HCT116 (cell line): Measurements from ENCODE around the gene BAIAP2. TPM values are rescaled to one million over a fixed set of nuclear protein-coding genes. Genes with fewer than 3 reads are reported as not detected.
A peak's percentile ranks its signal among the peaks of the same experiment; 100 is the strongest.

Experiments
- ATAC-seq: fragments of 200-7000 bp; cut with Tn5 transposase; 2 replicates; pipeline ENCODE4 v1.9.1; 2020; ENCODE audit warnings: mild to moderate bottlenecking, moderate library complexity
- BruUV-seq: library from RNA; stranded (reverse); fragments of 400-500 nt; replicated peaks from 2 replicates; lab custom pipeline; 2021; lab: Mats Ljungman, UMichigan
- CTCF ChIA-PET: fragments of 300-600 bp; sonication (Branson Sonifier 250); formaldehyde crosslinking; loops from one replicate; lab custom pipeline; 2021; ENCODE audit warnings: antibody characterized with exemption; lab: Charles Lee
- POLR2A ChIA-PET: fragments of 300-600, 350-600 bp; sonication (Branson Sonifier 250); formaldehyde crosslinking; loops from one replicate; lab custom pipeline; 2021; ENCODE audit warnings: antibody characterized with exemption; lab: Charles Lee
- RAD21 ChIA-PET, 2 experiments: fragments of 300-600 bp; sonication (Branson Sonifier 250); formaldehyde crosslinking; loops; one replicate each; lab custom pipeline; 2023; ENCODE audit warnings: low total read pairs in 2 of 2; ENCODE audit not compliant: uncharacterized antibody in 2 of 2, unreplicated experiment in 2 of 2, low non-redundant PET in 1 of 2; lab: Charles Lee
- DNase-seq: peaks from one replicate; pipeline ENCODE4 v3.0.0-alpha.2; 2010; ENCODE audit warnings: low read depth, low spot score
- H2AFZ ChIP-seq: fragments of 200-600 bp; shearing (Covaris generic), sonication (generic); 2 replicates; pipeline ENCODE4 v1.6.1; 2017; ENCODE audit warnings: low read depth, mixed run types, mixed read lengths, antibody characterized with exemption, low read length; ENCODE audit not compliant: poor library complexity, severe bottlenecking
- H3K27ac ChIP-seq: 2 replicates; pipeline ENCODE4 v1.5.1; 2012; ENCODE audit warnings: low read depth, low read length
- H3K27me3 ChIP-seq: fragments of 200-600 bp; sonication (generic); 2 replicates; pipeline ENCODE4 v1.6.1; 2016; ENCODE audit warnings: mixed run types, low read length, mixed read lengths; ENCODE audit not compliant: insufficient read depth
- H3K36me3 ChIP-seq, 2 experiments: fragments of 200-500 bp in 1 of 2; fragments of 200-600 bp in 1 of 2; sonication (Bioruptor generic) in 1 of 2; sonication (generic) in 1 of 2; 2 replicates each; pipeline versions ENCODE4 v1.5.1 to v1.6.1; 2014 to 2016; ENCODE audit warnings: low read length in 2 of 2, inconsistent platforms in 1 of 2, mixed read lengths in 1 of 2, mixed run types in 1 of 2; ENCODE audit not compliant: insufficient read depth in 2 of 2, control insufficient read depth in 1 of 2
- H3K4me1 ChIP-seq, 2 experiments: fragments of 200-600 bp in 1 of 2; sonication (generic) in 1 of 2; 2 replicates each; pipeline versions ENCODE4 v1.5.1 to v1.6.1; 2012 to 2017; ENCODE audit warnings: low read length in 2 of 2, inconsistent platforms in 1 of 2, mild to moderate bottlenecking in 1 of 2, mixed read lengths in 1 of 2, mixed run types in 1 of 2, moderate library complexity in 1 of 2; ENCODE audit not compliant: insufficient read depth in 2 of 2, control insufficient read depth in 1 of 2
- H3K4me2 ChIP-seq: fragments of 200-600 bp; sonication (generic); 2 replicates; pipeline ENCODE4 v1.6.1; 2017; ENCODE audit warnings: mixed run types, low read length, mixed read lengths
- H3K4me3 ChIP-seq, 2 experiments: fragments of 200-600 bp in 1 of 2; sonication (generic) in 1 of 2; replicated peaks in 1 of 2; 2 replicates each; pipeline ENCODE4 v1.5.1; 2011 to 2016; ENCODE audit warnings: low read length in 2 of 2, control low read depth in 1 of 2, low read depth in 1 of 2, mild to moderate bottlenecking in 1 of 2, mixed read lengths in 1 of 2, mixed run types in 1 of 2
- H3K79me2 ChIP-seq: fragments of 200-600 bp; sonication (generic); 2 replicates; pipeline ENCODE4 v1.6.1; 2017; ENCODE audit warnings: mild to moderate bottlenecking, mixed run types, low read length, moderate library complexity, mixed read lengths; ENCODE audit not compliant: insufficient read depth
- H3K9ac ChIP-seq: fragments of 200-600 bp; sonication (generic); 2 replicates; pipeline ENCODE4 v1.6.1; 2016; ENCODE audit warnings: low read length, mixed read lengths
- H3K9me2 ChIP-seq: fragments of 200-600 bp; sonication (generic), shearing (Covaris generic); 2 replicates; pipeline ENCODE4 v1.6.1; 2017; ENCODE audit warnings: mixed run types, mild to moderate bottlenecking, moderate library complexity; ENCODE audit not compliant: insufficient read depth
- H3K9me3 ChIP-seq, 2 experiments: fragments of 200-500 bp in 1 of 2; fragments of 200-600 bp in 1 of 2; sonication (Bioruptor generic) in 1 of 2; sonication (generic) in 1 of 2; 2 replicates each; pipeline ENCODE4 v1.6.1; 2014 to 2017; ENCODE audit warnings: low read length in 2 of 2, mixed read lengths in 2 of 2, inconsistent platforms in 1 of 2, low read depth in 1 of 2, mild to moderate bottlenecking in 1 of 2, mixed run types in 1 of 2, moderate library complexity in 1 of 2; ENCODE audit not compliant: control insufficient read depth in 1 of 2, insufficient read depth in 1 of 2
- H4K20me1 ChIP-seq: fragments of 200-600 bp; sonication (generic), shearing (Covaris generic); 2 replicates; pipeline ENCODE4 v1.6.1; 2017; ENCODE audit warnings: mixed run types, mild to moderate bottlenecking, moderate library complexity; ENCODE audit not compliant: insufficient read depth
- CBX3 ChIP-seq: IDR thresholded peaks from 2 replicates; pipeline ENCODE4 v1.6.1; 2012; ENCODE audit warnings: low read depth
- CEBPB ChIP-seq: IDR thresholded peaks from 2 replicates; pipeline ENCODE4 v1.6.1; 2012; ENCODE audit warnings: low read depth
- EGR1 ChIP-seq: IDR thresholded peaks from 2 replicates; pipeline ENCODE4 v1.6.1; 2012; ENCODE audit warnings: low read depth
- EZH2 ChIP-seq: fragments of 200-600 bp; sonication (generic); IDR thresholded peaks from 2 replicates; pipeline ENCODE4 v1.6.1; 2017; ENCODE audit warnings: antibody characterized with exemption, mixed run types
- JUND ChIP-seq: IDR thresholded peaks from 2 replicates; pipeline ENCODE4 v1.6.1; 2012
- RAD21 ChIP-seq: IDR thresholded peaks from 2 replicates; pipeline ENCODE4 v1.6.1; 2012; ENCODE audit warnings: low read depth, mild to moderate bottlenecking
- SIN3A ChIP-seq: IDR thresholded peaks from 2 replicates; pipeline ENCODE4 v1.6.1; 2012; ENCODE audit warnings: low read depth
- SP1 ChIP-seq: IDR thresholded peaks from 2 replicates; pipeline ENCODE4 v1.6.1; 2012; ENCODE audit warnings: low read depth
- ZFX ChIP-seq: fragments of 450-650 bp; IDR thresholded peaks from 2 replicates; pipeline ENCODE4 v1.6.1; 2017
- intact Hi-C: fragments of 100-400 bp; cut with micrococcal nuclease; formaldehyde crosslinking; loops from 2 replicates; pipeline ENCODE4 v1.10.0; 2022
- total RNA-seq: library from RNA; stranded (reverse); gene quantifications from one replicate; pipeline ENCODE4 v1.2.1, GENCODE V29; 2021; ENCODE audit not compliant: unreplicated experiment
- TF ChIP-seq, protein P1 (sequence below): IDR thresholded peaks from 2 replicates; pipeline ENCODE4 v1.6.1; 2012
- TF ChIP-seq, protein P2 (sequence below): IDR thresholded peaks from 2 replicates; pipeline ENCODE4 v1.6.1; 2012
- TF ChIP-seq, protein P3 (sequence below): IDR thresholded peaks from 2 replicates; pipeline ENCODE4 v1.6.1; 2011; ENCODE audit warnings: mild to moderate bottlenecking, low read length, moderate library complexity; ENCODE audit not compliant: insufficient replicate concordance; ENCODE audit errors: extremely low read depth

The BAIAP2 gene
- total RNA-seq, 1 experiment from 2014 or later = 105 TPM

DNA sequence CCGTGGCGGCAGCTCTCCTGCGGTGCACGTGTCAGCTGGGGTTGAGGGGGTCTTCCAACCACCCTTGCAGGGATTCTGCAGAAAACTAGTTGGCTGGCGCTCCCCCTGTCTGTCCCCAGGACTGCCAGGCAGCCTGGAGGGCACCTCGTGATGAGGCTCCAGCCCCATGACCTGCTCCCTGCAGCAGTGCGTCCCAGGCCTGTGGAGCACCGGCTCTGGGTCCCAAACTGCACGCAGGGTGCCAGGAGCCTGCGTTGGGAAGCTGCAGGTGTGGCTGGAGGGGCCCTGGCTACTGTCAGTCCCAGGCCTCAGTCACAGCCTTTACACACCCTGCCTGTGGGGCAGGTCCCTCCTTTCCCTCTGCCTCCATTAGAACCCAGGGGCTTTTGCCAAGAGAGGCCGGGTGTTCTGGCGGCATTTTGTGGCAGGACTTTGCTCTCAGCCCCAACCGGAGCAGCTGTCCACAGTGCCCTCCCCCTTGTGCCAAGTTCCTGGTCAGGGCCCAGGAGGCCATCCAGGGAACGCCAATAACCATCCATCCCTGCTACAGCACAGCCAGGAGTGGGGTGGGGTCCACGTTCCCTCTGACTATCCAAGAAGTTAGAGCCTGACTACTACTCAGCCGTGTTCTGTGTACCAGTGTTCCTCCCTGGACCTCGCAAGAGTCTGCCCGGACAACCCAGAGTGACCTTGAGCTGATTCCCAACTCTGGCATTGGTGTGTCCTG lies 34.2 kb upstream of the BAIAP2 start:
- RAD21 ChIA-PET = no interaction called here
- peaks cover 8 to 16% of the 10 kb centered on the region in 2 experiments for H3K4me1 ChIP-seq
- no peak overlapping the region for H3K4me2 ChIP-seq
- H4K20me1 ChIP-seq = no peaks in the 10 kb centered on the region
- BruUV-seq = no TSS peak
- H3K27ac ChIP-seq = no peak overlapping the region
- no peak overlapping the region for H3K4me3 ChIP-seq
- no peak overlapping the region for H2AFZ ChIP-seq
- no peaks in the 10 kb centered on the region for H3K9me2 ChIP-seq
- H3K36me3 ChIP-seq = peaks cover 24 to 29% of the 10 kb centered on the region in 2 experiments; a peak in 3 of 4 replicates
- peaks cover 12% of the 10 kb centered on the region for H3K27me3 ChIP-seq
- ATAC-seq (peak; percentile 3; the same call in 1 of the 2 replicates), DNase-seq (no peak)
- intact Hi-C loops = no loop called here
- TF ChIP-seq SIN3A (no peak), JUND (no peak), EZH2 (no peak), CEBPB (no peak), ZFX (no peak), EGR1 (no peak), RAD21 (no peak)
- TF ChIP-seq, protein P1, sequence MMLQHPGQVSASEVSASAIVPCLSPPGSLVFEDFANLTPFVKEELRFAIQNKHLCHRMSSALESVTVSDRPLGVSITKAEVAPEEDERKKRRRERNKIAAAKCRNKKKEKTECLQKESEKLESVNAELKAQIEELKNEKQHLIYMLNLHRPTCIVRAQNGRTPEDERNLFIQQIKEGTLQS = no peak
- TF ChIP-seq, protein P2, sequence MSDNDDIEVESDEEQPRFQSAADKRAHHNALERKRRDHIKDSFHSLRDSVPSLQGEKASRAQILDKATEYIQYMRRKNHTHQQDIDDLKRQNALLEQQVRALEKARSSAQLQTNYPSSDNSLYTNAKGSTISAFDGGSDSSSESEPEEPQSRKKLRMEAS = no peak
- POLR2A ChIA-PET = no interaction called here
- no peak overlapping the region for H3K9ac ChIP-seq
- CTCF ChIA-PET = no interaction called here
- no peaks in the 10 kb centered on the region for H3K79me2 ChIP-seq
- H3K9me3 ChIP-seq = no peaks in the 10 kb centered on the region

DNA sequence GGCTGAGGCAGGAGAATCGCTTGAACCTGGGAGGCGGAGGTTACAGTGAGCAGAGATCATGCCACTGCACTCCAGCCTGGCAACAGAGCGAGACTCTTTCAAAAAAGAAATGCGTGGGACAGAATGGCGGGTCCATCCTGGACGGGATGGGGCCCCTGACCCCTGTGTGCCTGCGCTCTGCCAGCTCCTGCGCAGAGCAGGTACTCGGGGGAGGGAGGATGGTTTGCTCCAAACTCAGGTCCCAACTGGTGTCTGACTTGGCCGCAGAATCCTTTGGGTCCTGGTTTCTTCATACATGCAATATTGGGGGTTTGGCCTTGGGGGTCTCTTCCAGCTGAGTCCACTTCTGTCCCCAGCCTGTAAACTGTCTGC lies 33.0 kb upstream of the BAIAP2 start:
- intact Hi-C loops = no loop called here
- Histone ChIP-seq H3K4me1 (peaks cover 8 to 16% of the 10 kb centered on the region in 2 experiments), H3K9ac (no peak overlapping the region), H3K4me3 (no peak overlapping the region), H3K27me3 (peaks cover 12% of the 10 kb centered on the region), H2AFZ (no peak overlapping the region), H3K36me3 (peaks cover 20 to 21% of the 10 kb centered on the region in 2 experiments; a peak in 3 of 4 replicates), H4K20me1 (no peaks in the 10 kb centered on the region), H3K9me2 (no peaks in the 10 kb centered on the region), H3K27ac (no peak overlapping the region), H3K79me2 (no peaks in the 10 kb centered on the region), H3K9me3 (no peaks in the 10 kb centered on the region), H3K4me2 (peak overlapping the region; percentile 30)
- ChIA-PET POLR2A (no interaction called here), RAD21 (no interaction called here), CTCF (interaction anchor here (1.2 kb wide), 1 partner anchor 11 kb away, joined by 3 read pairs; the partner anchor contains the start of gene CHMP6)
- ATAC-seq (peak; percentile 16; the same call in 1 of the 2 replicates), DNase-seq (no peak)
- no TSS peak for BruUV-seq
- TF ChIP-seq, protein P3, sequence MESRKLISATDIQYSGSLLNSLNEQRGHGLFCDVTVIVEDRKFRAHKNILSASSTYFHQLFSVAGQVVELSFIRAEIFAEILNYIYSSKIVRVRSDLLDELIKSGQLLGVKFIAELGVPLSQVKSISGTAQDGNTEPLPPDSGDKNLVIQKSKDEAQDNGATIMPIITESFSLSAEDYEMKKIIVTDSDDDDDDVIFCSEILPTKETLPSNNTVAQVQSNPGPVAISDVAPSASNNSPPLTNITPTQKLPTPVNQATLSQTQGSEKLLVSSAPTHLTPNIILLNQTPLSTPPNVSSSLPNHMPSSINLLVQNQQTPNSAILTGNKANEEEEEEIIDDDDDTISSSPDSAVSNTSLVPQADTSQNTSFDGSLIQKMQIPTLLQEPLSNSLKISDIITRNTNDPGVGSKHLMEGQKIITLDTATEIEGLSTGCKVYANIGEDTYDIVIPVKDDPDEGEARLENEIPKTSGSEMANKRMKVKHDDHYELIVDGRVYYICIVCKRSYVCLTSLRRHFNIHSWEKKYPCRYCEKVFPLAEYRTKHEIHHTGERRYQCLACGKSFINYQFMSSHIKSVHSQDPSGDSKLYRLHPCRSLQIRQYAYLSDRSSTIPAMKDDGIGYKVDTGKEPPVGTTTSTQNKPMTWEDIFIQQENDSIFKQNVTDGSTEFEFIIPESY = no peak
- no peak for TF ChIP-seq SP1
- TF ChIP-seq CBX3 = no peak
